ENCODE results near the gene E2F4. TPM values are rescaled to one million over a fixed set of nuclear protein-coding genes. Genes with fewer than 3 reads are reported as not detected.

Gene E2F4
- total RNA-seq, 1 experiment from 2014 or later, result 114 TPM

DNA sequence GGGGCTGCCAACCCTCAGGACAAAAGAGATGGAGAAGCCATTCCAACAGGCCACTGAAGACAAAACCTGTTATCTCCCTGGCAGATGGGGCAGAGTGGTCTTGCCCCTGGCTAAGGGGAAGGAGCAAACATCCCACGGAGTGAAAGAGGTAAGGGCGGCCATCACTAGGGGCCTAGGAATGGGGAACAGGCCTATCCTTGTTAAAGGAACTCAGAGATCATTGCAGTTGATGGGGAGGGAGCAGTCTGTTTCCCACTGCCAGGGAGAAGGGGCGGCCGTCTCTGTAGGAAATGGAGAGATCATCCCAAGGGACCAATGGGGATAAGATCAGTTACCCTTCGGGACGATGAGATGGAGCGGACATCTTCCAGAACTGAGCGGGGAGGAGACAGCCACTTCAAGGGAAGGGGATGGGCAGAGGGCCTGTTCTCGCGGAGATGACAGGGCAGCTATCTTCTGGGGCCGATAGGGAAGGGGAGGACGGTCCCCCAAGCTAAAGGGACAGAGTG lies 34.4 kb downstream of the E2F4 start:
- Histone ChIP-seq H3K4me1 (ENCODE audit: control insufficient read depth in 1 of 2, insufficient read depth in 2 of 2, low read length in 2 of 2) (peaks cover 6 to 18% of the 10 kb centered on the region in 2 experiments; a peak in 3 of 4 replicates), H3K9ac (ENCODE audit: low read length) (peak overlapping the region; percentile 80), H3K27ac (ENCODE audit: low read depth, low read length) (no peak overlapping the region), H3K9me3 (ENCODE audit: control insufficient read depth in 1 of 2, insufficient read depth in 1 of 2, low read depth in 1 of 2, low read length in 2 of 2) (no peaks in the 10 kb centered on the region), H4K20me1 (ENCODE audit: insufficient read depth) (no peaks in the 10 kb centered on the region), H3K27me3 (ENCODE audit: insufficient read depth, low read length) (no peaks in the 10 kb centered on the region), H3K4me3 (replicated peaks in 1 of 2; ENCODE audit: low read depth in 1 of 2, low read length in 2 of 2) (peak overlapping the region; percentile 80 to 88), H3K9me2 (ENCODE audit: insufficient read depth) (no peaks in the 10 kb centered on the region), H3K4me2 (ENCODE audit: low read length) (peak overlapping the region; percentile 88), H2AFZ (ENCODE audit: low read depth, low read length, poor library complexity, severe bottlenecking) (no peak overlapping the region), H3K79me2 (ENCODE audit: insufficient read depth, low read length) (peaks cover 18% of the 10 kb centered on the region), H3K36me3 (ENCODE audit: control insufficient read depth in 1 of 2, insufficient read depth in 2 of 2, low read length in 2 of 2) (peaks cover 12 to 29% of the 10 kb centered on the region in 2 experiments; a peak in 3 of 4 replicates)
- RAD21 ChIA-PET (ENCODE audit: low non-redundant PET in 1 of 2, low total read pairs in 2 of 2, uncharacterized antibody in 2 of 2, unreplicated experiment in 2 of 2), result interaction anchor here in 1 of 2 experiments (1.0 kb wide), 1 partner anchor 20 kb away, joined by 6 read pairs; the partner anchor contains the start of gene FHOD1
- TF ChIP-seq ZFX (IDR thresholded peaks at IDR 0.05), result no peak
- TF ChIP-seq FOSL1 (IDR thresholded peaks at IDR 0.05; ENCODE audit: low read depth), result no peak
- no peak for TF ChIP-seq TCF7L2 (IDR thresholded peaks at IDR 0.05; ENCODE audit: borderline replicate concordance, extremely low read depth, insufficient read depth, insufficient read length)
- TF ChIP-seq EGR1 (IDR thresholded peaks at IDR 0.05; ENCODE audit: low read depth), result no peak
- no peak for TF ChIP-seq CEBPB (IDR thresholded peaks at IDR 0.05; ENCODE audit: low read depth)
- TF ChIP-seq, protein P1, sequence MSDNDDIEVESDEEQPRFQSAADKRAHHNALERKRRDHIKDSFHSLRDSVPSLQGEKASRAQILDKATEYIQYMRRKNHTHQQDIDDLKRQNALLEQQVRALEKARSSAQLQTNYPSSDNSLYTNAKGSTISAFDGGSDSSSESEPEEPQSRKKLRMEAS (IDR thresholded peaks at IDR 0.05), result no peak
- TF ChIP-seq EZH2 (IDR thresholded peaks at IDR 0.05), result no peak
- TF ChIP-seq ZNF274 (IDR thresholded peaks at IDR 0.05; ENCODE audit: low read depth, low read length), result no peak
- TF ChIP-seq ELF1 (IDR thresholded peaks at IDR 0.05; ENCODE audit: borderline replicate concordance, low read depth), result no peak
- no peak for TF ChIP-seq YY1 (IDR thresholded peaks at IDR 0.05; ENCODE audit: extremely low read depth, insufficient replicate concordance, low read depth, low read length)
- TF ChIP-seq CTCF (IDR thresholded peaks at IDR 0.05 in 2 of 3, conservative IDR thresholded peaks at IDR 0.05 in 1 of 3; ENCODE audit: borderline replicate concordance in 1 of 3, insufficient read depth in 1 of 3, low read depth in 2 of 3, low read length in 2 of 3), result no peak
- TF ChIP-seq SP1 (IDR thresholded peaks at IDR 0.05; ENCODE audit: low read depth), result no peak
- no peak for TF ChIP-seq RAD21 (IDR thresholded peaks at IDR 0.05; ENCODE audit: low read depth)
- no peak for DNase-seq (ENCODE audit: low read depth, low spot score)
- CTCF ChIA-PET, result interaction anchor here (0.7 to 2.5 kb wide), 7 partner anchors 10 to 265 kb away, joined by 3 to 10 read pairs (median 4); partner anchors contain the start of genes ATP6V0D1, CES3 and ELMO3
- POLR2A ChIA-PET, result interaction anchor here (0.9 to 1.6 kb wide), 6 partner anchors 9 to 41 kb away, joined by 3 to 13 read pairs (median 3); partner anchors contain the start of gene FHOD1
- BruUV-seq (replicated peaks), result TSS peak; percentile 32
- intact Hi-C loops (cut with micrococcal nuclease), result no loop called here
- no peak for ATAC-seq

Measured in HCT116 (cell line).